Measurements from ENCODE around the gene WWOX. TPM values are rescaled to one million over a fixed set of nuclear protein-coding genes. Genes with fewer than 3 reads are reported as not detected.

WWOX gene
- total and polyA plus RNA-seq, 2 of the 13 experiments (the other 11 are each of a cell fraction or from before 2014, with no cell fraction given) = 9.1 to 37.4 TPM

DNA sequence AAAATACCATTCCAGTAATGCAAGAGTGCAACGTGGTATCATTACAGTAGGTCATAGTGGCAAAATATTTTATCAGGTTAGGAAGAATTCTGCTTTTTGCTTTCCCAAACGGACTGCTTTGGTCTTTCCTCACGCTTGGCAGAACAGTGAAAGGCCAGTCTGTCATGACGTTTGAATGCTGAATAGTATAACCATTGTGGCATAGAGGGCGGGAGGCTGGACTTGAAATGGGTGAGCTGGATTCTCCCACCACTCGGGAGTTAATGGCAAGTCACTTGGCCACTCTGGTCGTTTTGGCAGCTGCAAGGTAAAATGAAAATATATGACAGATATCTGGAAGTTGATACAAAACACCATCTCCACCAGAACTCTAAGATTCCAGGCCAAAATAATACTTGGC, 1109.9 kb downstream of the WWOX start:
- no peak overlapping the region for H2AFZ ChIP-seq (ENCODE audit: low read length)
- no peak for DNase-seq (ENCODE audit: low spot score)
- no peak for FAIRE-seq
- no peaks in the 10 kb centered on the region for H3K4me1 ChIP-seq (ENCODE audit: insufficient read depth, low read length)
- no peak overlapping the region for H3K27ac ChIP-seq (ENCODE audit: extremely low read length, insufficient read depth, low read length)
- BruUV-seq (replicated peaks) = no TSS peak
- H3K79me2 ChIP-seq (ENCODE audit: insufficient read depth, low read length) = no peaks in the 10 kb centered on the region
- H3K9ac ChIP-seq (ENCODE audit: insufficient read depth, low read depth, low read length) = no peak overlapping the region
- no peak overlapping the region for H3K4me2 ChIP-seq (ENCODE audit: low read depth, low read length)
- in situ Hi-C loops (cut with HindIII; ENCODE audit: extremely low pct_ligation_motif_present, low pct_unique_long_range_greater_than_20kb) = no loop called here
- no peak for TF ChIP-seq ZNF781 (CRISPR knock-in tag; IDR thresholded peaks at IDR 0.05; ENCODE audit: borderline replicate concordance, not compliant biosample characterization)
- TF ChIP-seq JUNB (CRISPR knock-in tag; IDR thresholded peaks at IDR 0.05; ENCODE audit: borderline replicate concordance) = no peak
- no peak for TF ChIP-seq ZNF737 (CRISPR knock-in tag; IDR thresholded peaks at IDR 0.05; ENCODE audit: borderline replicate concordance)
- TF ChIP-seq ZNF850 (CRISPR knock-in tag; conservative IDR thresholded peaks at IDR 0.05) = no peak
- no peak for TF ChIP-seq ZNF549 (CRISPR knock-in tag; IDR thresholded peaks at IDR 0.05)
- TF ChIP-seq, protein P1, sequence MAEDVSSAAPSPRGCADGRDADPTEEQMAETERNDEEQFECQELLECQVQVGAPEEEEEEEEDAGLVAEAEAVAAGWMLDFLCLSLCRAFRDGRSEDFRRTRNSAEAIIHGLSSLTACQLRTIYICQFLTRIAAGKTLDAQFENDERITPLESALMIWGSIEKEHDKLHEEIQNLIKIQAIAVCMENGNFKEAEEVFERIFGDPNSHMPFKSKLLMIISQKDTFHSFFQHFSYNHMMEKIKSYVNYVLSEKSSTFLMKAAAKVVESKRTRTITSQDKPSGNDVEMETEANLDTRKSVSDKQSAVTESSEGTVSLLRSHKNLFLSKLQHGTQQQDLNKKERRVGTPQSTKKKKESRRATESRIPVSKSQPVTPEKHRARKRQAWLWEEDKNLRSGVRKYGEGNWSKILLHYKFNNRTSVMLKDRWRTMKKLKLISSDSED (CRISPR knock-in tag; IDR thresholded peaks at IDR 0.05) = no peak
- TF ChIP-seq STAG1 (CRISPR knock-in tag; IDR thresholded peaks at IDR 0.05) = no peak
- TF ChIP-seq NFIB (CRISPR knock-in tag; IDR thresholded peaks at IDR 0.05; ENCODE audit: borderline replicate concordance) = no peak
- no peak for TF ChIP-seq ELF3 (CRISPR knock-in tag; IDR thresholded peaks at IDR 0.05)
- no peak for TF ChIP-seq MAF1 (CRISPR knock-in tag; IDR thresholded peaks at IDR 0.05; ENCODE audit: borderline replicate concordance)
- no peak for TF ChIP-seq CBX5 (CRISPR knock-in tag; IDR thresholded peaks at IDR 0.05; ENCODE audit: borderline replicate concordance)
- no peak for TF ChIP-seq IKZF1 (IDR thresholded peaks at IDR 0.05)
- no peak for TF ChIP-seq KDM2A (CRISPR knock-in tag; IDR thresholded peaks at IDR 0.05; ENCODE audit: borderline replicate concordance, low read depth)
- TF ChIP-seq PAX8 (CRISPR knock-in tag; IDR thresholded peaks at IDR 0.05; ENCODE audit: borderline replicate concordance) = no peak
- no peak for TF ChIP-seq ZBTB7B (CRISPR knock-in tag; IDR thresholded peaks at IDR 0.05)
- TF ChIP-seq, protein P2, sequence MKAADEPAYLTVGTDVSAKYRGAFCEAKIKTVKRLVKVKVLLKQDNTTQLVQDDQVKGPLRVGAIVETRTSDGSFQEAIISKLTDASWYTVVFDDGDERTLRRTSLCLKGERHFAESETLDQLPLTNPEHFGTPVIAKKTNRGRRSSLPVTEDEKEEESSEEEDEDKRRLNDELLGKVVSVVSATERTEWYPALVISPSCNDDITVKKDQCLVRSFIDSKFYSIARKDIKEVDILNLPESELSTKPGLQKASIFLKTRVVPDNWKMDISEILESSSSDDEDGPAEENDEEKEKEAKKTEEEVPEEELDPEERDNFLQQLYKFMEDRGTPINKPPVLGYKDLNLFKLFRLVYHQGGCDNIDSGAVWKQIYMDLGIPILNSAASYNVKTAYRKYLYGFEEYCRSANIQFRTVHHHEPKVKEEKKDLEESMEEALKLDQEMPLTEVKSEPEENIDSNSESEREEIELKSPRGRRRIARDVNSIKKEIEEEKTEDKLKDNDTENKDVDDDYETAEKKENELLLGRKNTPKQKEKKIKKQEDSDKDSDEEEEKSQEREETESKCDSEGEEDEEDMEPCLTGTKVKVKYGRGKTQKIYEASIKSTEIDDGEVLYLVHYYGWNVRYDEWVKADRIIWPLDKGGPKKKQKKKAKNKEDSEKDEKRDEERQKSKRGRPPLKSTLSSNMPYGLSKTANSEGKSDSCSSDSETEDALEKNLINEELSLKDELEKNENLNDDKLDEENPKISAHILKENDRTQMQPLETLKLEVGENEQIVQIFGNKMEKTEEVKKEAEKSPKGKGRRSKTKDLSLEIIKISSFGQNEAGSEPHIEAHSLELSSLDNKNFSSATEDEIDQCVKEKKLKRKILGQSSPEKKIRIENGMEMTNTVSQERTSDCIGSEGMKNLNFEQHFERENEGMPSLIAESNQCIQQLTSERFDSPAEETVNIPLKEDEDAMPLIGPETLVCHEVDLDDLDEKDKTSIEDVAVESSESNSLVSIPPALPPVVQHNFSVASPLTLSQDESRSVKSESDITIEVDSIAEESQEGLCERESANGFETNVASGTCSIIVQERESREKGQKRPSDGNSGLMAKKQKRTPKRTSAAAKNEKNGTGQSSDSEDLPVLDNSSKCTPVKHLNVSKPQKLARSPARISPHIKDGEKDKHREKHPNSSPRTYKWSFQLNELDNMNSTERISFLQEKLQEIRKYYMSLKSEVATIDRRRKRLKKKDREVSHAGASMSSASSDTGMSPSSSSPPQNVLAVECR (CRISPR knock-in tag; IDR thresholded peaks at IDR 0.05; ENCODE audit: borderline replicate concordance) = no peak
- ATAC-seq = no peak
- H3K36me3 ChIP-seq (replicated peaks in 1 of 2; ENCODE audit: control insufficient read depth in 1 of 2, insufficient read depth in 2 of 2, low read length in 2 of 2) = no peaks in the 10 kb centered on the region
- ChIA-PET POLR2A (no interaction called here), CTCF (ENCODE audit: low intra/inter-chr PET ratio, low total read pairs) (no interaction called here)
- no peaks in the 10 kb centered on the region for H4K20me1 ChIP-seq (ENCODE audit: insufficient read depth, low read length)
- H3K9me3 ChIP-seq (ENCODE audit: low read length) = no peaks in the 10 kb centered on the region
- 21% methylated on average over 7 of the region's 7 CpGs for WGBS (ENCODE audit: low lambda C conversion rate)
- intact Hi-C loops (cut with micrococcal nuclease; ENCODE audit: unreplicated experiment) = no loop called here
- no peak overlapping the region for H3K4me3 ChIP-seq (replicated peaks in 1 of 3; ENCODE audit: insufficient read depth in 1 of 3, low read depth in 2 of 3, low read length in 3 of 3)
- H3K27me3 ChIP-seq (ENCODE audit: control insufficient read depth in 1 of 2, insufficient read depth in 2 of 2, low read length in 2 of 2) = no peaks in the 10 kb centered on the region; a peak in 1 of 5 replicates
